GM12878 (cell line): Measurements from ENCODE around the gene ICE2. TPM values are rescaled to one million over a fixed set of nuclear protein-coding genes. Genes with fewer than 3 reads are reported as not detected.

ENCODE experiments used
- ATAC-seq: fragments of 200-7000 bp; cut with Tn5 transposase; 3 replicates; pipeline ENCODE4 v1.9.1; 2020; ENCODE audit warnings: mild to moderate bottlenecking, moderate library complexity
- BruUV-seq: library from RNA; stranded (reverse); fragments of 400-500 nt; replicated peaks from 2 replicates; lab custom pipeline; 2021; lab: Mats Ljungman, UMichigan
- CTCF ChIA-PET: fragments of 300-600 bp; sonication (Branson Sonifier 250); formaldehyde crosslinking; extraction: SDS; loops from one replicate; lab custom pipeline; 2021; ENCODE audit warnings: inconsistent platforms; lab: Yijun Ruan, JAX
- POLR2A ChIA-PET: fragments of 350-600 bp; formaldehyde crosslinking; extraction: SDS; loops from one replicate; lab custom pipeline; 2021; ENCODE audit warnings: inconsistent platforms; lab: Charles Lee
- RAD21 ChIA-PET: fragments of 300-600 bp; sonication (Branson Sonifier 250); formaldehyde crosslinking; loops from one replicate; lab custom pipeline; 2023; ENCODE audit warnings: antibody characterized with exemption; ENCODE audit not compliant: unreplicated experiment; lab: Charles Lee
- SMC1A ChIA-PET: fragments of 300-600 bp; sonication (Branson Sonifier 250); formaldehyde crosslinking; loops from one replicate; lab custom pipeline; 2023; ENCODE audit not compliant: unreplicated experiment, uncharacterized antibody; lab: Charles Lee
- DNase-seq: peaks from one replicate; pipeline ENCODE4 v3.0.0-alpha.2; 2011; ENCODE audit warnings: low read depth, low spot score
- FAIRE-seq: peaks from 3 replicates; lab custom pipeline; 2011; peaks lifted over from hg19 to GRCh38; lab: Jason Lieb, UNC
- H2AFZ ChIP-seq: 2 replicates; pipeline ENCODE4 v1.6.0; 2011; ENCODE audit warnings: low read depth, low read length, control low read depth; ENCODE audit not compliant: control insufficient read depth
- H3K27ac ChIP-seq: 2 replicates; pipeline ENCODE4 v1.5.1; 2011; ENCODE audit warnings: control low read depth; ENCODE audit not compliant: control insufficient read depth, insufficient read depth
- H3K27me3 ChIP-seq, 2 experiments: replicated peaks in 1 of 2; 2 replicates each; pipeline versions ENCODE4 v1.6.0 to v1.6.1; 2011; ENCODE audit warnings: low read length in 1 of 2; ENCODE audit not compliant: control insufficient read depth in 2 of 2, insufficient read depth in 2 of 2
- H3K36me3 ChIP-seq, 2 experiments: 2 replicates each; pipeline ENCODE4 v1.5.1; 2011; ENCODE audit warnings: low read length in 1 of 2; ENCODE audit not compliant: control insufficient read depth in 2 of 2, insufficient read depth in 2 of 2
- H3K4me1 ChIP-seq: 2 replicates; pipeline ENCODE4 v1.6.1; 2011; ENCODE audit warnings: mild to moderate bottlenecking, low read length, moderate library complexity, mixed read lengths; ENCODE audit not compliant: control insufficient read depth, insufficient read depth
- H3K4me2 ChIP-seq: 2 replicates; pipeline ENCODE4 v1.6.0; 2011; ENCODE audit warnings: control low read depth; ENCODE audit not compliant: control insufficient read depth, insufficient read depth
- H3K4me3 ChIP-seq: fragments of 200-600 bp; sonication (generic); 2 replicates; pipeline ENCODE4 v1.5.1; 2016
- H3K79me2 ChIP-seq: 2 replicates; pipeline ENCODE4 v1.6.0; 2011; ENCODE audit warnings: low read length; ENCODE audit not compliant: control insufficient read depth, insufficient read depth
- H3K9ac ChIP-seq: 2 replicates; pipeline ENCODE4 v1.8.0; 2011; ENCODE audit warnings: low read length, control low read depth, mixed read lengths; ENCODE audit not compliant: control insufficient read depth, insufficient read depth
- H3K9me3 ChIP-seq: replicated peaks from 3 replicates; pipeline ENCODE4 v1.5.1; 2011; ENCODE audit warnings: mild to moderate bottlenecking, low read length; ENCODE audit not compliant: control insufficient read depth, insufficient read depth
- H4K20me1 ChIP-seq: 2 replicates; pipeline ENCODE4 v1.6.0; 2011; ENCODE audit not compliant: control insufficient read depth, insufficient read depth
- CBX3 ChIP-seq: fragments of 200-600 bp; sonication (generic); IDR thresholded peaks from 2 replicates; pipeline ENCODE4 v1.6.1; 2016; ENCODE audit warnings: low read depth, borderline replicate concordance
- EP300 ChIP-seq, 2 experiments: fragments of 150-350 bp in 1 of 2; IDR thresholded peaks; 2 replicates each; pipeline ENCODE4 v1.6.1; 2011 to 2012; ENCODE audit warnings: low read depth in 2 of 2, low read length in 2 of 2, borderline replicate concordance in 1 of 2, improper control_type of control experiment in 1 of 2, inconsistent platforms in 1 of 2; ENCODE audit not compliant: control insufficient read depth in 1 of 2
- FOXM1 ChIP-seq: IDR thresholded peaks from 2 replicates; pipeline ENCODE4 v1.6.1; 2012; ENCODE audit warnings: low read depth, mild to moderate bottlenecking, inconsistent platforms, low read length, moderate library complexity
- IKZF1 ChIP-seq: fragments of 450-650 bp; conservative IDR thresholded peaks from 2 replicates; pipeline ENCODE4 v1.6.1; 2017; ENCODE audit warnings: antibody characterized with exemption, mild to moderate bottlenecking
- MEF2A ChIP-seq: IDR thresholded peaks from 2 replicates; pipeline ENCODE4 v1.6.1; 2011; ENCODE audit warnings: low read depth, mild to moderate bottlenecking, low read length, moderate library complexity; ENCODE audit not compliant: insufficient read depth
- NR2C1 ChIP-seq: fragments of 450-650 bp; IDR thresholded peaks from 2 replicates; pipeline ENCODE4 v1.6.1; 2017; ENCODE audit warnings: antibody characterized with exemption, mild to moderate bottlenecking, moderate library complexity
- RCOR1 ChIP-seq: conservative IDR thresholded peaks from 2 replicates; pipeline ENCODE4 v1.6.1; 2012; ENCODE audit warnings: low read depth, low read length, improper control_type of control experiment
- REST ChIP-seq: IDR thresholded peaks from 2 replicates; pipeline ENCODE4 v1.6.1; 2012; ENCODE audit warnings: mild to moderate bottlenecking, low read depth, low read length
- RUNX3 ChIP-seq: IDR thresholded peaks from 2 replicates; pipeline ENCODE4 v1.6.1; 2012; ENCODE audit warnings: low read length, inconsistent platforms
- SREBF1 ChIP-seq: IDR thresholded peaks from 2 replicates; pipeline ENCODE4 v1.6.1; 2012; ENCODE audit warnings: mild to moderate bottlenecking, low read length
- ZBTB33 ChIP-seq: fragments of 450-650 bp; IDR thresholded peaks from 2 replicates; pipeline ENCODE4 v1.6.1; 2017; ENCODE audit warnings: mild to moderate bottlenecking
- ZNF24 ChIP-seq: fragments of 450-650 bp; IDR thresholded peaks from 2 replicates; pipeline ENCODE4 v1.6.1; 2017; ENCODE audit warnings: antibody characterized with exemption, mild to moderate bottlenecking
- ZNF592 ChIP-seq: fragments of 450-650 bp; IDR thresholded peaks from 2 replicates; pipeline ENCODE4 v1.6.1; 2017; ENCODE audit warnings: mild to moderate bottlenecking, moderate library complexity
- WGBS: methylation state at CpG from one replicate; pipeline ENCODE4 v1.1.6; 2016; ENCODE audit warnings: low lambda C conversion rate; ENCODE audit not compliant: insufficient replicate concordance, insufficient coverage; ENCODE audit errors: missing lambda C conversion rate; 5-methylcytosine and 5-hydroxymethylcytosine counted together
- in situ Hi-C: fragments of 300-500 bp; cut with MboI; formaldehyde crosslinking; loops from 9 replicates; pipeline ENCODE4 v1.14.3; 2018; ENCODE audit warnings: mixed read lengths
- intact Hi-C: fragments of 100-400 bp; cut with micrococcal nuclease; formaldehyde crosslinking; loops from one replicate; pipeline ENCODE4 v1.14.2; 2022; ENCODE audit not compliant: unreplicated experiment
- polyA plus RNA-seq, 11 experiments: library from polyadenylated mRNA; depleted of rRNA in 4 of 11; unstranded in 6 of 11; stranded (reverse) in 5 of 11; fragments of >200 nt; fragmentation: Nextera tagmentation in 4 of 11; fragmentation: Illumina TruSeq in 1 of 11; extraction: Ambion mirVana in 4 of 11; extraction: Trizol in 1 of 11; gene quantifications; 1 replicate in 1 of 11; 2 replicates in 10 of 11; pipeline versions ENCODE4 v1.2.1 to v1.2.3, GENCODE V29; 2011 to 2016; ENCODE audit warnings: inconsistent platforms in 2 of 11, missing spikeins in 2 of 11, low read depth in 1 of 11
- total RNA-seq, 4 experiments: library from RNA; depleted of rRNA in 3 of 4; stranded (reverse); fragments of >200 nt in 3 of 4; fragmentation: Illumina TruSeq in 1 of 4; extraction: Trizol in 1 of 4; gene quantifications; 2 replicates each; pipeline versions ENCODE4 v1.2.1 to v1.2.3, GENCODE V29; 2013 to 2021

The ICE2 gene
- total and polyA plus RNA-seq, 10 of the 15 experiments (the other 5 are each of a cell fraction or from before 2014, with no cell fraction given) = 14.2 to 62.0 (median 44.9) TPM

- no peak for TF ChIP-seq REST
- TF ChIP-seq NR2C1 = no peak
- TF ChIP-seq RCOR1 = no peak
- no peak for TF ChIP-seq EP300 (IDR thresholded peaks at IDR 0.05; ENCODE audit: borderline replicate concordance in 1 of 2, control insufficient read depth in 1 of 2, low read depth in 2 of 2, low read length in 2 of 2)
- TF ChIP-seq RUNX3 = no peak
- TF ChIP-seq SREBF1 = no peak
These were observed 53.5 kb downstream of the ICE2 start (continued) for GRCh38 chr15:60425461-60425860.

GRCh38 chr15:60424006-60424405 is 54.9 kb downstream of the ICE2 start:
- H4K20me1 ChIP-seq = no peaks in the 10 kb centered on the region
- 100% methylated on average over 1 of the region's 1 CpG for WGBS
- no peaks in the 10 kb centered on the region for H3K9me3 ChIP-seq
- POLR2A ChIA-PET = no interaction called here
- no peak for DNase-seq
- in situ Hi-C loops = no loop called here
- RAD21 ChIA-PET = no interaction called here
- no peaks in the 10 kb centered on the region for H3K79me2 ChIP-seq
- no peak overlapping the region for H3K9ac ChIP-seq
- no peaks in the 10 kb centered on the region; a peak in 2 of 4 replicates for H3K36me3 ChIP-seq
- no peaks in the 10 kb centered on the region for H3K4me1 ChIP-seq
- ATAC-seq = no peak
- FAIRE-seq = no peak
- H3K4me3 ChIP-seq = no peak overlapping the region
- no peak overlapping the region for H3K4me2 ChIP-seq
- BruUV-seq = no TSS peak
- intact Hi-C loops = no loop called here
- CTCF ChIA-PET = interaction anchor here (1.0 to 1.4 kb wide), 2 partner anchors 9 to 61 kb away, joined by 3 to 4 read pairs; no protein-coding TSS in a partner anchor
- no peak overlapping the region for H3K27ac ChIP-seq
- no peaks in the 10 kb centered on the region for H3K27me3 ChIP-seq
- no peak overlapping the region for H2AFZ ChIP-seq
- SMC1A ChIA-PET = interaction anchor here (1.0 to 1.2 kb wide), 2 partner anchors 15 to 26 kb away, joined by 3 read pairs; no protein-coding TSS in a partner anchor
- TF ChIP-seq IKZF1 (no peak), CBX3 (no peak), FOXM1 (no peak), ZNF592 (no peak), RCOR1 (no peak), ZNF24 (no peak), MEF2A (no peak), ZBTB33 (no peak)
